GM12872 (cell line): ENCODE data around the gene CPSF4.

Experiments
- TF ChIP-seq, protein P1 (sequence below): IDR thresholded peaks from 3 replicates; pipeline ENCODE4 v1.5.1; 2011; ENCODE audit warnings: low read depth, mild to moderate bottlenecking, low read length, moderate library complexity; ENCODE audit not compliant: insufficient read depth

Gene CPSF4

GRCh38 chr7:99422186-99422585 lies 16.6 kb upstream of the CPSF4 start:
- TF ChIP-seq, protein P1, sequence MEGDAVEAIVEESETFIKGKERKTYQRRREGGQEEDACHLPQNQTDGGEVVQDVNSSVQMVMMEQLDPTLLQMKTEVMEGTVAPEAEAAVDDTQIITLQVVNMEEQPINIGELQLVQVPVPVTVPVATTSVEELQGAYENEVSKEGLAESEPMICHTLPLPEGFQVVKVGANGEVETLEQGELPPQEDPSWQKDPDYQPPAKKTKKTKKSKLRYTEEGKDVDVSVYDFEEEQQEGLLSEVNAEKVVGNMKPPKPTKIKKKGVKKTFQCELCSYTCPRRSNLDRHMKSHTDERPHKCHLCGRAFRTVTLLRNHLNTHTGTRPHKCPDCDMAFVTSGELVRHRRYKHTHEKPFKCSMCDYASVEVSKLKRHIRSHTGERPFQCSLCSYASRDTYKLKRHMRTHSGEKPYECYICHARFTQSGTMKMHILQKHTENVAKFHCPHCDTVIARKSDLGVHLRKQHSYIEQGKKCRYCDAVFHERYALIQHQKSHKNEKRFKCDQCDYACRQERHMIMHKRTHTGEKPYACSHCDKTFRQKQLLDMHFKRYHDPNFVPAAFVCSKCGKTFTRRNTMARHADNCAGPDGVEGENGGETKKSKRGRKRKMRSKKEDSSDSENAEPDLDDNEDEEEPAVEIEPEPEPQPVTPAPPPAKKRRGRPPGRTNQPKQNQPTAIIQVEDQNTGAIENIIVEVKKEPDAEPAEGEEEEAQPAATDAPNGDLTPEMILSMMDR, result no peak

DNA sequence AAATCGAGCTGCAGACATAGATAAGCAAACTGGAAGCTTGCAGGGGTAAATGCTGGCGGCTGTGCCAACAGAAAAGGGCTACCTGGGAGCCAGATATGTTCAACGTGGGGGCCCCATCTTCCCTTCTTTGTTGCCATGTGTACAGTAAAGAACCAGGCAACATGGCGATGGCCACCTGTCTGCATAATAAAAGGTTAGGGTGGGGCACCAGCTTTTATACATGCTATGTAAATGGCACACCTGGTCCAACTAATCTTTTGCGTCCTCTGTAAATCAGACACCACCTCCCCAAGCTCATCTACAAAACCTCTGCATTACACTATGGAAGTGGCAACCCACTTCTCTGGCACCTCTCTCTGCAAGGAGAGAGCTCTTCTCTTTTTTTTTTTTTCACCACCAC lies 16.1 kb upstream of the CPSF4 start:
- TF ChIP-seq, protein P1, result no peak

DNA sequence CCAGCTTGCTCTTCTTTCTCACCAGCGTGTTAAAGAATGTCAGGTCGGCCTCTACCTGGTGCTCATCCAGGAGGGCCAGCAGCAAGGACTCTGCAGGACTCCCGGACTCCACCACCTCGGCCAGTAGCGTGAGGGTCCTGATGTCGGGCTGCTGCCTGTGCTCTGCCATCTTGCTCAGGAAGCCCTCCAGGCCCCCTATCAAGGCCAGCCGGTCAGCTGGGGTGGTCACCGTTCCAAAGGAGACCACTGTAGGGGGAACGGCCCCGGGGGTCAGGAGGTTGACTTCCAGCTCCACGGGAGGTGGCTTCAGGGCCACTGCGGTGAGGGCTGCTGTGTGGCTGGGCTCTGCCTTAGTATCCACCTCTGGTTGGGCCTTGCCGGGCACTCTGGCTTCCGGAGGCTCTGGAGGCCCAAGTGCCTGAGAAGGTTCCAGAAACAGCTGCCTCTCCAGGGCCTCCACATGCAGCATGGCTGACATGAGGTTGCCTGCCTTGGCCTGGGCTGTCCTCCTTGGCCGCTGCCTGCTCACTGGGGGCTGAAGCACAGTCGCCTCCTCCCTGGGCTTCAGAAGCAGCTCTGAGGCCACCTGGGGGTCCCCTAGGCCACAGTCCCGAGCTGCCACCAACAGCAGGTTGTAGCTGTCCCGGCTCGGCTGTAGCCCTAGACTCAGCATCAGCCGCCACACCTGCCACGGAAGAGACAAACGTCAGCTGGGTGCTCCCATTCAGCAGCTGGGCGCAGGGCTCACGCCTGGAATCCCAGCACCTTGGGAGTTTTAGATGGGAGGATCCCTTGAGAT lies 13.6 kb upstream of the CPSF4 start:
- TF ChIP-seq, protein P1, result no peak

- TF ChIP-seq, protein P1, result no peak
Measured at GRCh38 chr7:99428972-99429566, 9.7 kb upstream of the CPSF4 start.

DNA sequence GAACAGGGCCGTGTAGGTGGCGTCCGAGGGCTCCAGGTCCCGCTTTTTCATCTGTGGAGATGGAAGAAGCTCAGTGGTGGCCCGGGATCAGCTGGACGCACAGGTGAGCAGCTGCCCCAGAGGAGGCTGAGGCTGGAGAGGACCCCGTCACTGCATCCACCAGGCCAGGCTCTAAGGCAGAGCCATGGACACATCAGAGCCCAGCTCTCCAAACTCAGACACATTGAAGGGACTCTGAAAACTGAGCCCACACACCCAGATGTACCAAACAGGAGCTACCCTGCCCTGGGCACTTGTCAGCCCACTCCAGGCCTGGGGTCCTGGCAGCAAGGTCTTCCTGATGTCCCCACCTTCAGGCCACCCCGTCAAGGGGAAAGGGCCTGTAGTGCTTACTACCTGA lies 9.0 kb upstream of the CPSF4 start:
- TF ChIP-seq, protein P1, result no peak

- TF ChIP-seq, protein P1, result no peak
Measured at GRCh38 chr7:99433158-99433557, 5.6 kb upstream of the CPSF4 start.

- TF ChIP-seq, protein P1, result no peak
Measured at GRCh38 chr7:99437946-99438572, 684 bp upstream of the CPSF4 start.
